Uterus (tissue), 4 donors: Measurements from ENCODE around the gene POLA1. TPM values are rescaled to one million over a fixed set of nuclear protein-coding genes. Genes with fewer than 3 reads are reported as not detected.
"Not testable (repeated sequence)": the region's sequence is repeated elsewhere in the genome, so short reads cannot be mapped to it uniquely, and the experiment has no call there.

ENCODE experiments used
- DNase-seq, 2 donors: peaks; one replicate each; pipeline ENCODE4 v3.0.0-alpha.2; 2019 to 2020
- H3K27ac ChIP-seq, 2 donors: fragments of 200-600 bp; sonication (generic); 1 replicate in 1 of 2; 2 replicates in 1 of 2; pipeline ENCODE4 v1.5.1; 2016 to 2018
- H3K27me3 ChIP-seq, 2 donors: fragments of 200-600 bp; sonication (generic); one replicate each; pipeline ENCODE4 v1.5.1; 2018 to 2019; ENCODE audit warnings: control low read depth in 1 of 2
- H3K36me3 ChIP-seq, 2 donors: fragments of 200-600 bp; sonication (generic); one replicate each; pipeline ENCODE4 v1.5.1; 2019; ENCODE audit warnings: control low read depth in 1 of 2
- H3K4me1 ChIP-seq, 2 donors: fragments of 200-600 bp; sonication (generic); one replicate each; pipeline ENCODE4 v1.5.1; 2018 to 2019; ENCODE audit warnings: control low read depth in 1 of 2
- H3K4me3 ChIP-seq, 2 donors: fragments of 200-600 bp; sonication (generic); 1 replicate in 1 of 2; 2 replicates in 1 of 2; pipeline ENCODE4 v1.5.1; 2018 to 2019; ENCODE audit warnings: mild to moderate bottlenecking in 1 of 2
- H3K9me3 ChIP-seq, 2 donors: fragments of 200-600 bp; sonication (generic); one replicate each; pipeline ENCODE4 v1.5.1; 2019; ENCODE audit warnings: control low read depth in 1 of 2
- CTCF ChIP-seq, 4 experiments: fragments of 200-600 bp in 2 of 4; fragments of 450-650 bp in 2 of 4; sonication (generic) in 2 of 4; IDR thresholded peaks; one replicate each; pipeline ENCODE4 v1.5.1; 2016 to 2019; ENCODE audit warnings: antibody characterized with exemption in 4 of 4, mild to moderate bottlenecking in 2 of 4, moderate library complexity in 1 of 4
- POLR2A ChIP-seq, 2 donors: fragments of 450-650 bp; IDR thresholded peaks; one replicate each; pipeline ENCODE4 v1.6.1; 2016; ENCODE audit warnings: antibody characterized with exemption in 2 of 2, mild to moderate bottlenecking in 1 of 2, moderate library complexity in 1 of 2
- intact Hi-C: fragments of 100-400 bp; cut with DNase I; formaldehyde crosslinking; loops from one replicate; pipeline ENCODE4 v1.15.1; 2023; ENCODE audit warnings: low total_unique reads
- total RNA-seq, 4 donors: library from RNA; depleted of rRNA in 3 of 4; stranded (reverse); fragments of >200 nt in 3 of 4; gene quantifications; one replicate each; pipeline versions ENCODE4 v1.1.0 to v1.2.4, GENCODE V29; 2014 to 2023
- donor health status: DM: yes; HTN: yes; CAD: no.

The POLA1 gene
- total RNA-seq, 4 donors from 2014 or later, result 11.8 to 78.2 (median 26.3) TPM

- Histone ChIP-seq H3K9me3 (no peaks in the 10 kb centered on the region), H3K4me3 (no peak overlapping the region), H3K27ac (no peak overlapping the region), H3K36me3 (no peaks in the 10 kb centered on the region), H3K4me1 (no peaks in the 10 kb centered on the region), H3K27me3 (no peaks in the 10 kb centered on the region)
- DNase-seq, result no peak
- intact Hi-C loops, result no loop called here
- TF ChIP-seq CTCF (IDR thresholded peaks at IDR 0.05), result no peak
- TF ChIP-seq POLR2A (IDR thresholded peaks at IDR 0.05), result no peak
These were observed 111.5 kb downstream of the POLA1 start for GRCh38 chrX:24805201-24805600.

DNA sequence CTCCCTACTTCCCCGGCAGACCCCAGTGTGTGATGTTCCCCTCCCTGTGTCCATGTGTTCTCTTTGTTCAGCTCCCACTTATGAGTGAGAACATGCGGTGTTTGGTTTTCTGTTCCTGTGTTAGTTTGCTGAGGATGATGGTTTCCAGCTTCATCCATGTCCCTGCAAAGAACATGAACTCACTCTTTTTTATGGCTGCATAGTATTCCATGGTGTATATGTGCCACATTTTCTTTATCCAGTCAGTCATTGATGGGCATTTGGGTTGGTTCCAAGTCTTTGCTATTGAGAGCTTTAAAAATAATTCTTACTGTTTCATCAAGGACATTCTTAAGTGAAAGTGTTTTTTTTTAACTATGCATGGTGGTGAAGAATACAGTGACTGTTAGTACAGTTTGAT, 126.1 kb downstream of the POLA1 start:
- H3K27me3 ChIP-seq, H3K27ac ChIP-seq, H3K4me3 ChIP-seq, DNase-seq, intact Hi-C loops, H3K36me3 ChIP-seq, H3K9me3 ChIP-seq, H3K4me1 ChIP-seq: not testable (repeated sequence)

DNA sequence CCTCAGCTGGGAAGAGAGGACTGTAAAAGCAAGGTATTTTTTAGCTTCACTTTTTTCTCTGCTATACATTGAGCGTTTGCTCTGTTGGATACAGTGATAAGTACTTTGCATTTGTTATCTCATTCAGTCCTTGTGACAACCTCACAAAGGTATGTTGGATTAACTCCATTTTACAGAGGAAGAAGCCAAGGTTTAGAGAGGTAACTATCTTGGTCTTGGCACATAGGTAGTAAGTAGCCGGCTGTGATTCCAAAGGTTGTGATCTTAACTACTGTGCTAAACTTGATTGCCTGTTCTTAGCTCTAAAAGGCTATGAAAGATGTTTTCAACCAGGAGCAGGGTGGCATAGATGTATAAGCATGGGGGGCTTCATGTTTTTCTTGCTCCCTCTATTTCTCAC, 134.4 kb downstream of the POLA1 start:
- TF ChIP-seq CTCF (IDR thresholded peaks at IDR 0.05) (no peak), POLR2A (IDR thresholded peaks at IDR 0.05) (no peak)
- H3K4me1 ChIP-seq, result no peaks in the 10 kb centered on the region
- H3K9me3 ChIP-seq, result no peaks in the 10 kb centered on the region
- intact Hi-C loops, result no loop called here
- H3K27ac ChIP-seq, result no peak overlapping the region
- DNase-seq, result no peak
- H3K27me3 ChIP-seq, result no peaks in the 10 kb centered on the region
- no peaks in the 10 kb centered on the region for H3K36me3 ChIP-seq
- no peak overlapping the region for H3K4me3 ChIP-seq

DNA sequence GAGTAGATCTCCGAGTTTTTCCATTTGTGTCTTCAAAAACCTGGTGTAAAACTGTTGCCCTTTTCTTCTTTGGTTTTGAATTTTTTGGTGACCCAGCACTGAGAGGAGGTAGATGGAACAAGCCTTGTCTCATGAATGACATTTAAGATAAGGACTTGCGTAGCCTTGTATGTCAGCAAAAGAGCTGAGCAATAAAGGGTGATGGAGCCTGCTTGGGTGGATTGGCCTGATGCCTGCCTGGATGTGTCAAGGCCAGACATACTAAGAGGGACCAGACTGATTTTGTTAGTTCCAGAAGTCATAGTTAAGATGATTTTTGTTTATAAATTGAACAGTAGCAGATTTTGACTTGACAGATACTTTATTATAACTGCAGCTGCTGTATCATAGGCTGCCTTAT, 134.9 kb downstream of the POLA1 start:
- intact Hi-C loops, result no loop called here
- Histone ChIP-seq H3K9me3 (no peaks in the 10 kb centered on the region), H3K27ac (no peak overlapping the region), H3K4me3 (no peak overlapping the region), H3K36me3 (no peaks in the 10 kb centered on the region), H3K4me1 (no peaks in the 10 kb centered on the region), H3K27me3 (no peaks in the 10 kb centered on the region)
- DNase-seq, result no peak
- TF ChIP-seq CTCF (IDR thresholded peaks at IDR 0.05), result no peak
- TF ChIP-seq POLR2A (IDR thresholded peaks at IDR 0.05), result no peak

GRCh38 chrX:24833695-24834094, 140.0 kb downstream of the POLA1 start:
- Histone ChIP-seq H3K9me3 (no peaks in the 10 kb centered on the region), H3K27me3 (no peaks in the 10 kb centered on the region), H3K36me3 (no peaks in the 10 kb centered on the region), H3K4me1 (no peaks in the 10 kb centered on the region), H3K27ac (no peak overlapping the region), H3K4me3 (no peak overlapping the region)
- TF ChIP-seq CTCF (IDR thresholded peaks at IDR 0.05), result no peak
- no peak for TF ChIP-seq POLR2A (IDR thresholded peaks at IDR 0.05)
- intact Hi-C loops, result no loop called here
- DNase-seq, result no peak

DNA sequence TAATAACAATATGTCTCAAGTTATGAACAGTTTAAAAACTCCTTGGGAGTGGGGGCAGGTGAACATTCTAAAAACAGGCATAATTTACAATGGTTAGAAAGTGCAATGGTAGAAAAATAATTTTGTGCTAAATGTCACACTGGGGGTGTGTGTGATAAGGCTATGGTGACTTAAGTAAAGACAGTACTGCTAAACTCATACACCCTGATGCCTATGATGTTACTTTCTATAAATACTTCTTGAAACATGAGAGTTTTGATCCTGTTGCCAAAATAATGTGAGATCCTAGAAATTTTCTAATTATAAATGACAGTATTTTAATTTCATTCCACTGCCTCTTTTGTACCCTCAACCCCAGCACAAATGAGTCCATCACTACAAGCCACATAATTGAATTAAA, 144.2 kb downstream of the POLA1 start:
- H3K27ac ChIP-seq, result no peak overlapping the region
- H3K27me3 ChIP-seq, result no peaks in the 10 kb centered on the region
- H3K4me1 ChIP-seq, result no peaks in the 10 kb centered on the region
- H3K4me3 ChIP-seq, result no peak overlapping the region
- H3K36me3 ChIP-seq, result no peaks in the 10 kb centered on the region
- no peak for DNase-seq
- no peaks in the 10 kb centered on the region for H3K9me3 ChIP-seq
- intact Hi-C loops, result no loop called here
- TF ChIP-seq POLR2A (IDR thresholded peaks at IDR 0.05) (no peak), CTCF (IDR thresholded peaks at IDR 0.05) (no peak)
